SH-SY5Y (cell line): ENCODE results near the gene SLPI.

Source experiments
- GATA2 ChIP-seq: IDR thresholded peaks from 2 replicates; pipeline ENCODE4 v1.6.1; 2011; ENCODE audit warnings: mild to moderate bottlenecking, low read depth, low read length
- GATA3 ChIP-seq: IDR thresholded peaks from 2 replicates; pipeline ENCODE4 v1.6.1; 2011; ENCODE audit warnings: low read depth, mild to moderate bottlenecking, low read length, moderate library complexity

- TF ChIP-seq GATA2 (no peak), GATA3 (no peak)
Observed at GRCh38 chr20:45290677-45291355, 36.5 kb upstream of the SLPI start.
